ENCODE results near the gene CFAP300. TPM values are rescaled to one million over a fixed set of nuclear protein-coding genes. Genes with fewer than 3 reads are reported as not detected.

The CFAP300 gene
- total and polyA plus RNA-seq, 2 donors from 2014 or later: 4.3 to 8.2 TPM

DNA sequence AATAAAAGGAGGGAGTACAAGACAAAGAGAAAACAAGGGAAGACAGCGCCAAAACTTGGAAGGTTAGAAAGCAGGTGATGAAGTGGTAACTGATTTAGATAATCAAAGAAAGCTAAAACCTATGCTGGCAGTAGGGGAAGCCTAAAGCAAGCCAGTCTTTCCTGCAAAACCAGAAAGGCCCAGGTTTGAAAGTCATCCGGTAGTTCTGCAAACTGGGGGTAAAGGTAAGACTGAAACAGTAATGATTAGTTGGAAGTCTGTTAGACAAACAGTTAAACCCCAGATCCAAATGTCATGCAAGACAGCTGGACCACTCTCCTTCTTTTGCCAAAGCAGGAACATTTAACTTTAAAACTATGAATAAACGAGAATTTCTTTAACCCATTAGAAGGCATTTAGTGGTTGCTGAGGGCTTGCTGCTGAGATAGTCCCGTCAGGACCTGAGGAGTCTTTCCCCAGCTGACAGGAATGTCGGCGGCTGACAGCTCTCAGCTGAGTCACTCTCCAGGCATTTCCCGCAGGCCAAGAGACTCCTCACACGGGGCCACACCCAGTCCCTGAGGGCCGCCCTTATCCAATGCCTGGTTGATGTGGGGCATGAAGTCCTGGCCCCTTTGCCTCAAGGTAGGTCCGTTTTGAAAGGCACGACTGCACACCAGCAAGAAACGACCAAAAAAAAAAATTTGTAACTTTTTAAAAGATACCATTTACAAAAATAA lies 36.3 kb upstream of the CFAP300 start:
- Histone ChIP-seq H3K36me3 (ENCODE audit: control insufficient read depth in 2 of 3, insufficient read depth in 3 of 3, low read length in 3 of 3) (no peaks in the 10 kb centered on the region), H3K9ac (ENCODE audit: low read length in 3 of 3) (no peak overlapping the region), H3K9me3 (ENCODE audit: control insufficient read depth in 2 of 3, insufficient read depth in 1 of 3, low read length in 3 of 3) (no peaks in the 10 kb centered on the region), H3K4me3 (ENCODE audit: low read length in 3 of 3) (no peak overlapping the region), H3K27me3 (ENCODE audit: control insufficient read depth, insufficient read depth, low read length) (no peaks in the 10 kb centered on the region), H3K27ac (ENCODE audit: low read depth in 2 of 2, low read length in 2 of 2) (no peak overlapping the region), H3K4me1 (ENCODE audit: control insufficient read depth in 2 of 3, insufficient read depth in 2 of 3, low read depth in 1 of 3, low read length in 3 of 3) (peaks cover 0 to 4% (median 0%) of the 10 kb centered on the region in 3 donors)
- FAIRE-seq (no peak), DNase-seq (peak in 4 of 5 donors; percentile 34 to 74 (median 44))
- intact Hi-C loops (cut with DNase I): no loop called here
- TF ChIP-seq CTCF (IDR thresholded peaks at IDR 0.05; ENCODE audit: borderline replicate concordance, extremely low read depth, insufficient read depth): no peak

DNA sequence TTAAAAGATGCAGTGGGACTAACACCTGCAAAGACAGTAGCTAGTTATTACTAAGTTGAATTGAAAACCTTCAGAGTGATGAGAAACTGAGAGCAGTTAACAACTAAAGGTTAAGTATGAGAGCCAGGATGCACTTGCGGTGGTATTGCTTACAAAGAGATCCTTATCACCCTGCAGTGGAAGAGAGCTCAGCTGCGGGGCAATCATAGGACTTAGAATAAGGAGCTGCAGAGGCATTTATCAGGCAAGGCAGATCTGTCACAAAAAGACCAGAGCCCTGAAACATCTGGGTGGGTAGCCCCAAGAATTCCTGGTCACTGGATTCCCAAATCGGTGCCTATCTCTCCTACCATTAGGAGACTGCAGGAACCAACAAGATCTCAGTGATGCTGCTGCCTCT lies 34.3 kb upstream of the CFAP300 start:
- FAIRE-seq: no peak
- intact Hi-C loops (cut with DNase I): no loop called here

DNA sequence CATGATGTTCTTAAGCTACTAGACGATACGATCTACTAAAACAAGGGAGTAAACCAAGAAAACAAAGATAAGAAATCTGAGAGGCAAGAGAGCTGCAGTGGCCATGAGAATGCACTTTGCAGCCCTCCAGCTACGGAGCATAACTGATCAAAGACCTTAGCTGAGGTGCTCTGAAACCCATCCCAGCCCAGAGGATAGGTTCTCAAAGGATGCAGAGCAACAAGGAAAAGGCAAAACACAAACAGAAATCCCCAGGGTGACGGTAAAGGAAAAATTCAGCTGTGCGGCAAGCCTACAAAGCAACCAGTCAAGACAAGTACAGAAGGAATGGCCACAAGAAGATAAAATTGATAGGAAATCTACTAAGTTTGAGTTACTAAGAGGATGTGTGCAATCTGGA lies 32.5 kb upstream of the CFAP300 start:
- no peaks in the 10 kb centered on the region for H3K27me3 ChIP-seq (ENCODE audit: control insufficient read depth, insufficient read depth, low read length)
- intact Hi-C loops (cut with DNase I): no loop called here
- no peak overlapping the region for H3K27ac ChIP-seq (ENCODE audit: low read depth in 2 of 2, low read length in 2 of 2)
- no peaks in the 10 kb centered on the region for H3K4me1 ChIP-seq (ENCODE audit: control insufficient read depth in 2 of 3, insufficient read depth in 2 of 3, low read depth in 1 of 3, low read length in 3 of 3)
- TF ChIP-seq CTCF (IDR thresholded peaks at IDR 0.05; ENCODE audit: borderline replicate concordance, extremely low read depth, insufficient read depth): no peak
- H3K9ac ChIP-seq (ENCODE audit: low read length in 3 of 3): no peak overlapping the region
- no peaks in the 10 kb centered on the region for H3K36me3 ChIP-seq (ENCODE audit: control insufficient read depth in 2 of 3, insufficient read depth in 3 of 3, low read length in 3 of 3)
- FAIRE-seq (no peak), DNase-seq (no peak)
- no peak overlapping the region for H3K4me3 ChIP-seq (ENCODE audit: low read length in 3 of 3)
- no peaks in the 10 kb centered on the region for H3K9me3 ChIP-seq (ENCODE audit: control insufficient read depth in 2 of 3, insufficient read depth in 1 of 3, low read length in 3 of 3)

More for the DNA sequence above, 34.3 kb upstream of the CFAP300 start:
- DNase-seq: no peak
- TF ChIP-seq CTCF (IDR thresholded peaks at IDR 0.05; ENCODE audit: borderline replicate concordance, extremely low read depth, insufficient read depth): no peak
- Histone ChIP-seq H3K27me3 (ENCODE audit: control insufficient read depth, insufficient read depth, low read length) (no peaks in the 10 kb centered on the region), H3K4me1 (ENCODE audit: control insufficient read depth in 2 of 3, insufficient read depth in 2 of 3, low read depth in 1 of 3, low read length in 3 of 3) (no peaks in the 10 kb centered on the region), H3K4me3 (ENCODE audit: low read length in 3 of 3) (no peak overlapping the region), H3K36me3 (ENCODE audit: control insufficient read depth in 2 of 3, insufficient read depth in 3 of 3, low read length in 3 of 3) (no peaks in the 10 kb centered on the region), H3K9me3 (ENCODE audit: control insufficient read depth in 2 of 3, insufficient read depth in 1 of 3, low read length in 3 of 3) (no peaks in the 10 kb centered on the region), H3K9ac (ENCODE audit: low read length in 3 of 3) (no peak overlapping the region), H3K27ac (ENCODE audit: low read depth in 2 of 2, low read length in 2 of 2) (no peak overlapping the region)

All from kidney (tissue), 14 donors.